ENCODE results near the gene KIF1C.

DNA sequence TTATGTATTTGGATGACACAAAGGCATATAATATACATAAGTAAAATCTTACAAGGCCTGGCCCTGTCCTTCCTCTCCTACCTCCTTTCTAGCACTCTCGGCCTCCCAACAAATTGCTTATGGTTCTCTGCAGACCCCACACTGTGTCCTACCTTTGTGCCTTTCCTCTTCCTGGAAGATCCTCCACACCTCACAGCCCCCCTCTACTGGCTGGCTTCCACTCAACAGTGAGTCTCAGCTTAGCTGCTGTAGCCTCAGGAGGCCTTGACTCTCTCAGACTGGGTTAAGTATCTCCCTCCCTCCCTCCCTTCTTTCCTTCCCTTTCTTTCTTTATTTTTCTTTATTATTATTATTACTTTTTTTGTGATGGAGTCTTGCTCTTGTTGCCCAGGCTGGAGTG is 45.8 kb downstream of the KIF1C start:
- TF ChIP-seq POLR2A (IDR thresholded peaks at IDR 0.05; ENCODE audit: low read depth, low read length): no peak
- TF ChIP-seq POU2F2 (IDR thresholded peaks at IDR 0.05; ENCODE audit: low read depth, low read length): no peak
- no peak for TF ChIP-seq POLR2AphosphoS5 (IDR thresholded peaks at IDR 0.05; ENCODE audit: low read depth, low read length)
- no peak for TF ChIP-seq TAF1 (IDR thresholded peaks at IDR 0.05; ENCODE audit: low read depth, low read length)
- no peak for TF ChIP-seq SPI1 (IDR thresholded peaks at IDR 0.05; ENCODE audit: low read depth, low read length)

All from GM12891 (cell line).